ENCODE data around the gene LRRC74A. TPM values are rescaled to one million over a fixed set of nuclear protein-coding genes. Genes with fewer than 3 reads are reported as not detected.

LRRC74A gene
- polyA plus RNA-seq, 1 donor (not counting 4 experiments of a cell fraction or from before 2014, with no cell fraction given), result not detected

- no peak overlapping the region for H3K9ac ChIP-seq (ENCODE audit: control insufficient read depth, extremely low read depth, insufficient read depth, low read length)
- H2AFZ ChIP-seq (ENCODE audit: control insufficient read depth, low read length), result no peak overlapping the region
- TF ChIP-seq EZH2 (IDR thresholded peaks at IDR 0.05; ENCODE audit: low read length) (no peak), CTCF (optimal IDR thresholded peaks at IDR 0.05 in 1 of 3, IDR thresholded peaks at IDR 0.05 in 1 of 3, conservative IDR thresholded peaks at IDR 0.05 in 1 of 3; ENCODE audit: extremely low read depth in 1 of 3, insufficient read depth in 2 of 3, low read length in 3 of 3) (no peak)
- no peak overlapping the region for H3K4me2 ChIP-seq (ENCODE audit: control insufficient read depth, extremely low read depth, insufficient read depth, low read depth, low read length)
- dilution Hi-C loops (cut with MboI; ENCODE audit: extremely low pct_ligation_motif_present, low sequenced_read_pairs), result no loop called here
- H3K36me3 ChIP-seq (ENCODE audit: control insufficient read depth in 2 of 2, extremely low read depth in 1 of 2, insufficient read depth in 2 of 2, low read length in 2 of 2), result no peaks in the 10 kb centered on the region
- no peaks in the 10 kb centered on the region for H3K79me2 ChIP-seq (ENCODE audit: control insufficient read depth, insufficient read depth, low read length)
- H3K27me3 ChIP-seq (ENCODE audit: control insufficient read depth, extremely low read depth, insufficient read depth, low read length), result no peaks in the 10 kb centered on the region
- no peak for FAIRE-seq
- H3K27ac ChIP-seq (ENCODE audit: control insufficient read depth, insufficient read depth, low read length), result no peak overlapping the region
- H4K20me1 ChIP-seq (ENCODE audit: control insufficient read depth, extremely low read depth, insufficient read depth, low read length), result no peaks in the 10 kb centered on the region
- no peaks in the 10 kb centered on the region for H3K4me1 ChIP-seq (ENCODE audit: control insufficient read depth, extremely low read depth, insufficient read depth, low read length)
- H3K9me1 ChIP-seq (ENCODE audit: control insufficient read depth, extremely low read depth, insufficient read depth, low read length), result no peaks in the 10 kb centered on the region
- no peaks in the 10 kb centered on the region for H3K9me3 ChIP-seq (ENCODE audit: control insufficient read depth, low read depth, low read length)
- DNase-seq (ENCODE audit: low read depth, low spot score), result no peak
- H3K4me3 ChIP-seq (ENCODE audit: control insufficient read depth in 2 of 3, extremely low read depth in 1 of 3, insufficient read depth in 2 of 3, low read depth in 1 of 3, low read length in 3 of 3), result no peak overlapping the region
Observed at GRCh38 chr14:76846331-76847047, 20.3 kb downstream of the LRRC74A start.

GRCh38 chr14:76848879-76849278, 22.7 kb downstream of the LRRC74A start:
- Histone ChIP-seq H3K36me3 (ENCODE audit: control insufficient read depth in 2 of 2, extremely low read depth in 1 of 2, insufficient read depth in 2 of 2, low read length in 2 of 2) (no peaks in the 10 kb centered on the region), H3K9me3 (ENCODE audit: control insufficient read depth, low read depth, low read length) (no peaks in the 10 kb centered on the region), H3K4me1 (ENCODE audit: control insufficient read depth, extremely low read depth, insufficient read depth, low read length) (no peaks in the 10 kb centered on the region), H3K4me2 (ENCODE audit: control insufficient read depth, extremely low read depth, insufficient read depth, low read depth, low read length) (no peak overlapping the region), H3K79me2 (ENCODE audit: control insufficient read depth, insufficient read depth, low read length) (no peaks in the 10 kb centered on the region), H3K27ac (ENCODE audit: control insufficient read depth, insufficient read depth, low read length) (no peak overlapping the region), H2AFZ (ENCODE audit: control insufficient read depth, low read length) (no peak overlapping the region), H3K9me1 (ENCODE audit: control insufficient read depth, extremely low read depth, insufficient read depth, low read length) (no peaks in the 10 kb centered on the region), H3K4me3 (ENCODE audit: control insufficient read depth in 2 of 3, extremely low read depth in 1 of 3, insufficient read depth in 2 of 3, low read depth in 1 of 3, low read length in 3 of 3) (no peak overlapping the region), H3K27me3 (ENCODE audit: control insufficient read depth, extremely low read depth, insufficient read depth, low read length) (no peaks in the 10 kb centered on the region), H4K20me1 (ENCODE audit: control insufficient read depth, extremely low read depth, insufficient read depth, low read length) (no peaks in the 10 kb centered on the region), H3K9ac (ENCODE audit: control insufficient read depth, extremely low read depth, insufficient read depth, low read length) (no peak overlapping the region)
- FAIRE-seq, result no peak
- dilution Hi-C loops (cut with MboI; ENCODE audit: extremely low pct_ligation_motif_present, low sequenced_read_pairs), result no loop called here
- no peak for DNase-seq (ENCODE audit: low read depth, low spot score)
- TF ChIP-seq CTCF (optimal IDR thresholded peaks at IDR 0.05 in 1 of 3, IDR thresholded peaks at IDR 0.05 in 1 of 3, conservative IDR thresholded peaks at IDR 0.05 in 1 of 3; ENCODE audit: extremely low read depth in 1 of 3, insufficient read depth in 2 of 3, low read length in 3 of 3), result no peak
- TF ChIP-seq EZH2 (IDR thresholded peaks at IDR 0.05; ENCODE audit: low read length), result no peak

All from keratinocyte (primary cell).